GM23338 (cell line): ENCODE data around the gene ASCL5. TPM values are rescaled to one million over a fixed set of nuclear protein-coding genes. Genes with fewer than 3 reads are reported as not detected.

ENCODE experiments used
- ATAC-seq: fragments of 200-7000 bp; cut with Tn5 transposase; 3 replicates; pipeline ENCODE4 v1.9.1; 2020
- DNase-seq: peaks from one replicate; pipeline ENCODE4 v3.0.0-alpha.2; 2015; ENCODE audit warnings: low spot score
- H2AFZ ChIP-seq: fragments of 200-600 bp; sonication (generic); 2 replicates; pipeline ENCODE4 v1.8.0; 2016; ENCODE audit warnings: antibody characterized with exemption, mild to moderate bottlenecking, moderate library complexity
- H3F3A ChIP-seq: fragments of 200-600 bp; sonication (generic); replicated peaks from 2 replicates; pipeline ENCODE4 v1.8.0; 2017; ENCODE audit warnings: antibody characterized with exemption, mixed run types, low read depth
- H3K27ac ChIP-seq: fragments of 200-600 bp; sonication (generic); 2 replicates; pipeline ENCODE4 v1.6.1; 2016; ENCODE audit warnings: low read depth
- H3K27me3 ChIP-seq: fragments of 200-600 bp; sonication (generic); 2 replicates; pipeline ENCODE4 v1.8.0; 2016; ENCODE audit warnings: mild to moderate bottlenecking, mixed run types, moderate library complexity; ENCODE audit not compliant: insufficient read depth
- H3K36me3 ChIP-seq: fragments of 200-600 bp; sonication (generic); 2 replicates; pipeline ENCODE4 v1.8.0; 2016; ENCODE audit warnings: mild to moderate bottlenecking; ENCODE audit not compliant: insufficient read depth
- H3K4me1 ChIP-seq: fragments of 200-600 bp; sonication (generic); 2 replicates; pipeline ENCODE4 v1.8.0; 2016; ENCODE audit warnings: mild to moderate bottlenecking, moderate library complexity; ENCODE audit not compliant: insufficient read depth
- H3K4me2 ChIP-seq: fragments of 200-600 bp; sonication (generic); 2 replicates; pipeline ENCODE4 v1.7.1; 2017; ENCODE audit warnings: mixed run types
- H3K4me3 ChIP-seq: fragments of 200-600 bp; sonication (generic); 2 replicates; pipeline ENCODE4 v1.6.1; 2016; ENCODE audit warnings: mixed run types
- H3K79me2 ChIP-seq: fragments of 200-600 bp; sonication (generic); replicated peaks from 2 replicates; pipeline ENCODE4 v1.8.0; 2017; ENCODE audit warnings: mild to moderate bottlenecking; ENCODE audit not compliant: insufficient read depth
- H3K9me2 ChIP-seq: fragments of 200-600 bp; sonication (generic); 2 replicates; pipeline ENCODE4 v1.8.0; 2017; ENCODE audit not compliant: insufficient read depth
- H4K20me1 ChIP-seq: fragments of 200-600 bp; sonication (generic); replicated peaks from 2 replicates; pipeline ENCODE4 v1.8.0; 2017; ENCODE audit warnings: mild to moderate bottlenecking; ENCODE audit not compliant: insufficient read depth
- H3K27ac Mint-ChIP-seq: 2 replicates; pipeline ENCODE4 v1.8.0; 2020; ENCODE audit warnings: inconsistent platforms, mild to moderate bottlenecking, moderate library complexity, mixed read lengths
- H3K27me3 Mint-ChIP-seq: 3 replicates; pipeline ENCODE4 v1.8.0; 2022; ENCODE audit warnings: low read depth, mild to moderate bottlenecking, moderate library complexity, mixed read lengths, inconsistent platforms; ENCODE audit not compliant: insufficient read depth, poor library complexity
- H3K36me3 Mint-ChIP-seq: 3 replicates; pipeline ENCODE4 v1.8.0; 2021; ENCODE audit warnings: low read depth, mild to moderate bottlenecking, inconsistent platforms, moderate library complexity, mixed read lengths
- H3K4me1 Mint-ChIP-seq: 3 replicates; pipeline ENCODE4 v1.8.0; 2020; ENCODE audit warnings: mild to moderate bottlenecking, inconsistent platforms, mixed read lengths
- H3K4me3 Mint-ChIP-seq: 3 replicates; pipeline ENCODE4 v1.8.0; 2021; ENCODE audit warnings: moderate library complexity, mild to moderate bottlenecking, inconsistent platforms, mixed read lengths
- H3K9me3 Mint-ChIP-seq: 3 replicates; pipeline ENCODE4 v1.8.0; 2020; ENCODE audit warnings: moderate library complexity, mild to moderate bottlenecking, inconsistent platforms, mixed read lengths
- CREB1 ChIP-seq: fragments of 250-450 bp; sonication (Bioruptor Pico); IDR thresholded peaks from 2 replicates; pipeline ENCODE4 v1.5.0; 2020; ENCODE audit warnings: low read depth, mild to moderate bottlenecking, moderate library complexity
- CTCF ChIP-seq, 2 experiments: fragments of 200-600 bp in 1 of 2; sonication (generic) in 1 of 2; conservative IDR thresholded peaks; 2 replicates each; pipeline versions ENCODE4 v1.5.1 to v1.6.1; 2016 to 2017; ENCODE audit warnings: antibody characterized with exemption in 2 of 2, low read depth in 2 of 2, mild to moderate bottlenecking in 2 of 2, moderate library complexity in 1 of 2
- ETS1 ChIP-seq: IDR thresholded peaks from 2 replicates; pipeline ENCODE4 v1.6.1; 2016; ENCODE audit warnings: antibody characterized with exemption
- EZH2phosphoT487 ChIP-seq: fragments of 200-600 bp; sonication (generic); IDR thresholded peaks from one replicate; pipeline ENCODE4 v1.8.1; 2018; ENCODE audit warnings: antibody characterized with exemption; ENCODE audit not compliant: unreplicated experiment
- JUNB ChIP-seq: IDR thresholded peaks from one replicate; pipeline ENCODE4 v1.6.1; 2016; ENCODE audit warnings: antibody characterized with exemption; ENCODE audit not compliant: unreplicated experiment
- NANOG ChIP-seq: IDR thresholded peaks from 2 replicates; pipeline ENCODE4 v1.6.1; 2016; ENCODE audit warnings: antibody characterized with exemption, borderline replicate concordance
- POLR2AphosphoS5 ChIP-seq: IDR thresholded peaks from 2 replicates; pipeline ENCODE4 v1.6.1; 2016; ENCODE audit warnings: antibody characterized with exemption, low read depth
- STAT1 ChIP-seq: IDR thresholded peaks from one replicate; pipeline ENCODE4 v1.6.1; 2016; ENCODE audit warnings: antibody characterized with exemption; ENCODE audit not compliant: unreplicated experiment
- ZNF114 ChIP-seq: fragments of 250-450 bp; sonication (Bioruptor Pico); IDR thresholded peaks from 2 replicates; pipeline ENCODE4 v1.5.0; 2020; ENCODE audit warnings: mild to moderate bottlenecking, moderate library complexity
- ZNF331 ChIP-seq: fragments of 250-450 bp; sonication (Bioruptor Pico); IDR thresholded peaks from 2 replicates; pipeline ENCODE4 v1.5.0; 2020; ENCODE audit warnings: low read depth, mild to moderate bottlenecking, moderate library complexity
- polyA plus RNA-seq: library from polyadenylated mRNA; unstranded; fragments of >200 nt; fragmentation: Nextera tagmentation; extraction: Ambion mirVana; gene quantifications from 2 replicates; pipeline ENCODE4 v1.2.1, GENCODE V29; 2016
- total RNA-seq: library from RNA; depleted of rRNA; stranded (reverse); fragments of >200 nt; shearing (Covaris generic); gene quantifications from 2 replicates; pipeline ENCODE4 v1.2.3, GENCODE V29; 2014
- TF ChIP-seq, protein P1 (sequence below): IDR thresholded peaks from one replicate; pipeline ENCODE4 v1.6.1; 2018; ENCODE audit warnings: antibody characterized with exemption; ENCODE audit not compliant: unreplicated experiment

Gene ASCL5
- total and polyA plus RNA-seq, 2 experiments from 2014 or later: not detected

- no peak for DNase-seq
- no peak overlapping the region for H3K4me3 ChIP-seq
- no peaks in the 10 kb centered on the region for H3K36me3 ChIP-seq
- no peak overlapping the region for H2AFZ ChIP-seq
- H3K27me3 ChIP-seq: peaks cover 9% of the 10 kb centered on the region; the same call in 1 of the 2 replicates
- no peaks in the 10 kb centered on the region for H3F3A ChIP-seq
- no peaks in the 10 kb centered on the region for H4K20me1 ChIP-seq
- H3K36me3 Mint-ChIP-seq: no peaks in the 10 kb centered on the region
- H3K4me1 Mint-ChIP-seq: peaks cover 19% of the 10 kb centered on the region
- H3K27ac Mint-ChIP-seq: no peak overlapping the region
- H3K27me3 Mint-ChIP-seq: peaks cover 5% of the 10 kb centered on the region
- ATAC-seq: no peak
- no peaks in the 10 kb centered on the region for H3K9me2 ChIP-seq
- H3K4me3 Mint-ChIP-seq: no peak overlapping the region
- no peaks in the 10 kb centered on the region for H3K79me2 ChIP-seq
- H3K4me2 ChIP-seq: no peak overlapping the region
- peaks cover 15% of the 10 kb centered on the region; the same call in 1 of the 2 replicates for H3K4me1 ChIP-seq
- H3K9me3 Mint-ChIP-seq: peaks cover 8% of the 10 kb centered on the region; the same call in 2 of the 3 replicates
- TF ChIP-seq, protein P1, sequence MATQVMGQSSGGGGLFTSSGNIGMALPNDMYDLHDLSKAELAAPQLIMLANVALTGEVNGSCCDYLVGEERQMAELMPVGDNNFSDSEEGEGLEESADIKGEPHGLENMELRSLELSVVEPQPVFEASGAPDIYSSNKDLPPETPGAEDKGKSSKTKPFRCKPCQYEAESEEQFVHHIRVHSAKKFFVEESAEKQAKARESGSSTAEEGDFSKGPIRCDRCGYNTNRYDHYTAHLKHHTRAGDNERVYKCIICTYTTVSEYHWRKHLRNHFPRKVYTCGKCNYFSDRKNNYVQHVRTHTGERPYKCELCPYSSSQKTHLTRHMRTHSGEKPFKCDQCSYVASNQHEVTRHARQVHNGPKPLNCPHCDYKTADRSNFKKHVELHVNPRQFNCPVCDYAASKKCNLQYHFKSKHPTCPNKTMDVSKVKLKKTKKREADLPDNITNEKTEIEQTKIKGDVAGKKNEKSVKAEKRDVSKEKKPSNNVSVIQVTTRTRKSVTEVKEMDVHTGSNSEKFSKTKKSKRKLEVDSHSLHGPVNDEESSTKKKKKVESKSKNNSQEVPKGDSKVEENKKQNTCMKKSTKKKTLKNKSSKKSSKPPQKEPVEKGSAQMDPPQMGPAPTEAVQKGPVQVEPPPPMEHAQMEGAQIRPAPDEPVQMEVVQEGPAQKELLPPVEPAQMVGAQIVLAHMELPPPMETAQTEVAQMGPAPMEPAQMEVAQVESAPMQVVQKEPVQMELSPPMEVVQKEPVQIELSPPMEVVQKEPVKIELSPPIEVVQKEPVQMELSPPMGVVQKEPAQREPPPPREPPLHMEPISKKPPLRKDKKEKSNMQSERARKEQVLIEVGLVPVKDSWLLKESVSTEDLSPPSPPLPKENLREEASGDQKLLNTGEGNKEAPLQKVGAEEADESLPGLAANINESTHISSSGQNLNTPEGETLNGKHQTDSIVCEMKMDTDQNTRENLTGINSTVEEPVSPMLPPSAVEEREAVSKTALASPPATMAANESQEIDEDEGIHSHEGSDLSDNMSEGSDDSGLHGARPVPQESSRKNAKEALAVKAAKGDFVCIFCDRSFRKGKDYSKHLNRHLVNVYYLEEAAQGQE: no peak
- TF ChIP-seq ETS1 (no peak), POLR2AphosphoS5 (no peak), ZNF114 (CRISPR knock-in tag) (no peak), STAT1 (no peak), EZH2phosphoT487 (no peak), NANOG (no peak), ZNF331 (no peak), CREB1 (CRISPR knock-in tag) (no peak)
- H3K27ac ChIP-seq: no peak overlapping the region
Observed at GRCh38 chr1:201175820-201176500, 49.0 kb upstream of the ASCL5 start.

GRCh38 chr1:201173736-201174135 is 46.8 kb upstream of the ASCL5 start:
- Histone ChIP-seq H3K27me3 (peaks cover 9% of the 10 kb centered on the region; the same call in 1 of the 2 replicates), H3F3A (0 out of 2 replicates have a peak, but pooled peaks cover 5% of the 10 kb centered on the region), H2AFZ (no peak overlapping the region), H3K27ac (no peak overlapping the region), H3K36me3 (no peaks in the 10 kb centered on the region), H3K9me2 (no peaks in the 10 kb centered on the region), H3K4me2 (no peak overlapping the region), H4K20me1 (no peaks in the 10 kb centered on the region), H3K79me2 (no peaks in the 10 kb centered on the region), H3K4me1 (peaks cover 22% of the 10 kb centered on the region), H3K4me3 (no peak overlapping the region)
- Mint-ChIP-seq H3K27ac (no peak overlapping the region), H3K4me1 (peaks cover 24% of the 10 kb centered on the region), H3K36me3 (no peaks in the 10 kb centered on the region), H3K9me3 (peaks cover 1% of the 10 kb centered on the region; the same call in 2 of the 3 replicates), H3K27me3 (peaks cover 5% of the 10 kb centered on the region), H3K4me3 (no peak overlapping the region)
- no peak for ATAC-seq
- no peak for DNase-seq
- TF ChIP-seq ETS1 (no peak), JUNB (no peak), CTCF (conservative IDR thresholded peaks at IDR 0.05; ENCODE audit: low read depth in 2 of 2) (no peak)
